Thyroid gland (tissue), 4 donors: Measurements from ENCODE around the gene COL20A1.

Experiments used
- CTCF ChIP-seq, 6 experiments: fragments of 200-600 bp in 3 of 6; fragments of 450-650 bp in 3 of 6; sonication (generic) in 3 of 6; IDR thresholded peaks; one replicate each; pipeline ENCODE4 v1.5.1; 2016 to 2019; ENCODE audit warnings: antibody characterized with exemption in 6 of 6, mild to moderate bottlenecking in 2 of 6, inconsistent platforms in 1 of 6, moderate library complexity in 1 of 6
- POLR2A ChIP-seq, 2 donors: fragments of 450-650 bp; IDR thresholded peaks; one replicate each; pipeline ENCODE4 v1.6.1; 2017; ENCODE audit warnings: antibody characterized with exemption in 2 of 2, mild to moderate bottlenecking in 2 of 2, moderate library complexity in 1 of 2

- no peak for TF ChIP-seq CTCF (IDR thresholded peaks at IDR 0.05)
- TF ChIP-seq POLR2A (IDR thresholded peaks at IDR 0.05) = no peak
Observed at GRCh38 chr20:63295018-63295417, 2.0 kb downstream of the COL20A1 start.
